Activated T-helper 17 cell treated with anti-CD3 and anti-CD28 coated beads, Interleukin-2, amount 50 U/mL, for 72 hours (primary cell): Measurements from ENCODE around the gene PNMT. TPM values are rescaled to one million over a fixed set of nuclear protein-coding genes. Genes with fewer than 3 reads are reported as not detected.

Source experiments
- ATAC-seq: fragments of 150-1000 bp; cut with Tn5 transposase; replicated peaks from 2 replicates; pipeline ENCODE4 v1.10.0; 2021; ENCODE audit warnings: mild to moderate bottlenecking, moderate library complexity
- H3K27ac Mint-ChIP-seq: one replicate; pipeline ENCODE4 v1.8.0; 2022; ENCODE audit warnings: mixed read lengths
- H3K27me3 Mint-ChIP-seq: one replicate; pipeline ENCODE4 v1.8.0; 2022; ENCODE audit warnings: mixed read lengths
- H3K36me3 Mint-ChIP-seq: one replicate; pipeline ENCODE4 v1.8.0; 2022; ENCODE audit warnings: low read depth, mild to moderate bottlenecking, mixed read lengths
- H3K4me1 Mint-ChIP-seq: one replicate; pipeline ENCODE4 v1.8.0; 2022; ENCODE audit warnings: mixed read lengths
- H3K4me3 Mint-ChIP-seq: one replicate; pipeline ENCODE4 v1.8.0; 2022; ENCODE audit warnings: mild to moderate bottlenecking, mixed read lengths
- H3K9me3 Mint-ChIP-seq: one replicate; pipeline ENCODE4 v1.8.0; 2022; ENCODE audit warnings: mixed read lengths
- total RNA-seq, 2 donors: library from RNA; stranded (reverse); gene quantifications; one replicate each; pipeline ENCODE4 v1.2.3, GENCODE V29; 2022

Gene PNMT
- total RNA-seq, 2 donors from 2014 or later, result not detected

DNA sequence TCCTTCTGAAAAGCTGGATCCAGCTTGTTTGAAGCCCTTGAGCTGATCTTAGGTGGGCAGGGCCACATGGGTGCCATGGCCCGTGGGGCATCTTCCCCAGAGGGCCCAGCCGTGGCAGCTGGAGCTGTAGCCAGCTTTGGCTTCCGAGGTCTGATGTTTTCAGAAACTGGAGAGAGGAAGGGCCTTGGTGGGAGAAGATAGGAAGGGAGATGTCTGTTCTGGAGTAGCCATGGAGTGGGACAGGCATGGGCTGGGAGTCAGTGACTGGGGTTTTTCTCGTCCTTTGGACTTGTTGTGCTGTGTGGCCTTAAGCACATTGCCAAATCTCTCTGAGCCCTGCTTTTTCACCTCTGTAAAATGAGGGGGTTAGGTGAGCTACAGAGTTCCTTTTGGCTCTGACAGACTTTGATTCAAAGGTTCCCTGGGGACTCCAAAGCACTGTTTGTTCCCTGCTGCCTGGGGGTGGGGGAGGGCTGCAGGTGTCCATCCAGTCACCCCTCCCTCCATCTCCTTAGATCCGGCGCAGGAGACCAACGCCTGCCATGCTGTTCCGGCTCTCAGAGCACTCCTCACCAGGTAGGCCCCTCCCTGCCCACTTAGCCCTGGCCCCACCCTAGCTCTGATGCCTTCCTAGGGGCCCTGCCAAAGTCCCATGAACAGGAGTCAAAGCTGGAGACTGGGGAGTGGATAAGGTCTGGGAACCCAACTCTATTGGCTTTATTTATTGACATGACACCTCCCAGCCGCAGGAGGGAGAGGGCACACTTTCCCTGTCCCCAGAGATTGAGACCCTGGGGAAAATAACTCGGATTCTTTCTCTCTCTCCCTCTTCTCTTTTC, 39.4 kb upstream of the PNMT start:
- H3K36me3 Mint-ChIP-seq, result no peaks in the 10 kb centered on the region
- H3K27ac Mint-ChIP-seq, result no peak overlapping the region
- peaks cover 27% of the 10 kb centered on the region for H3K27me3 Mint-ChIP-seq
- no peak for ATAC-seq
- H3K4me1 Mint-ChIP-seq, result peaks cover 5% of the 10 kb centered on the region
- H3K4me3 Mint-ChIP-seq, result no peak overlapping the region
- H3K9me3 Mint-ChIP-seq, result no peaks in the 10 kb centered on the region

DNA sequence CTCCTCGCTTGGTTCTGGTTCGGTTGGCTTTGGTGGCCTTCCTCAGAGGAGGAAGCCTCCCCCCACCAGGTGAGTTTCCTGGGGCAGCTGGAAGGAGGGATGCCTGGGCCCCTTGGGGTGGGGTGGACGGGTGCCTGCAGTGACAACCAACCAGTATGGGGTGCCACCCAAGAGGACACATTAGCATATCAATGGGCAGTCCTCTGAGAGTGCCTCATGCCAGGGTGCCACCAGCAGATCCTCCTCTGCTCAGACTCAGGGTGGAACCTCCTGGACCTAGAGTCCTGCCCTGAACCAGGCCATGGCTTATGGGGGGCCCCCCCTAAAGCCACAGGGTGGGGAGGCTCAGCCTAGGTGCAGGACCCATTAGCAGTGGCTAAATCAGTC, 38.8 kb upstream of the PNMT start:
- Mint-ChIP-seq H3K27ac (no peak overlapping the region), H3K27me3 (peaks cover 27% of the 10 kb centered on the region), H3K9me3 (no peaks in the 10 kb centered on the region), H3K4me3 (no peak overlapping the region), H3K4me1 (peaks cover 5% of the 10 kb centered on the region), H3K36me3 (no peaks in the 10 kb centered on the region)
- no peak for ATAC-seq

DNA sequence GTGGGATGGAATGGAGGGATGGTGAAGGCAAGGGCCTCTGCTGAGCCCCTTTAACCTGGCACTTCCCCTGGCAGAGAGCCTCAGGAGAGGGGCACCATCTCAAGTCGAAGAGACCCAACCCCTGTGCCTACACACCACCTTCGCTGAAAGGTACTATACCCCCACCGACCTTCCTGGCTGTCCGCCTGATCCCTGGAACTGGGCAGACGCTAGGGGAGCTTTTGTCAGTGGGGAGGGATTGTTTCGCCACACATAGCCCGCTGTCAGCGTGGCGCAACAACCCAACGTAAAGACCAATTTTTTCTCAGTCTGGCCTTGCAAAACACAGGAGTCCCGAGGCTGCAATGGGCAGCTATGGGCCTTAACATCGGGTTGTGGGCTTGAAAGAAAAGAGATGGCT, 38.4 kb upstream of the PNMT start:
- H3K9me3 Mint-ChIP-seq, result no peaks in the 10 kb centered on the region
- no peak overlapping the region for H3K4me3 Mint-ChIP-seq
- ATAC-seq, result no peak
- H3K4me1 Mint-ChIP-seq, result peaks cover 5% of the 10 kb centered on the region
- peaks cover 27% of the 10 kb centered on the region for H3K27me3 Mint-ChIP-seq
- no peaks in the 10 kb centered on the region for H3K36me3 Mint-ChIP-seq
- no peak overlapping the region for H3K27ac Mint-ChIP-seq

DNA sequence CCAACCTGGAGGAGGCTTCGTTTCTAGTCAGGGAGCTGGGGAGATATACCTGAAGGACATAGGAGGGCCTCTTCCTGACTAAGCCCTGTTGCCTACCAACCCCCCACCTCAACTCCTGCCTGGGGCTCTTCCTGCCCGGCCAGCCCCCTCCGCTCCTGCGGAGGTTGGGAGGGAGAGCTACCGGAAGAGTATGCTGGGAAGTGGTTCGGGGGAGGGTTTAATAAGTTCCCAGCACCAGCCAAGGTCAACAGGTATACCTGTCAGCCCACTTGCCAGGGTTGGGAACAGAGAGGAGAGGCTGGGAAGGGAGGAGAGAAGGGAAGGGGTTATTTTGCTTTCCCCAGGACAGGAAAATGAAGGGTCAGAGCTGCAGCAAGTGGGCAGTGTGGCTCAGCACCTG, 36.9 kb upstream of the PNMT start:
- Mint-ChIP-seq H3K36me3 (no peaks in the 10 kb centered on the region), H3K27me3 (peaks cover 20% of the 10 kb centered on the region)

DNA sequence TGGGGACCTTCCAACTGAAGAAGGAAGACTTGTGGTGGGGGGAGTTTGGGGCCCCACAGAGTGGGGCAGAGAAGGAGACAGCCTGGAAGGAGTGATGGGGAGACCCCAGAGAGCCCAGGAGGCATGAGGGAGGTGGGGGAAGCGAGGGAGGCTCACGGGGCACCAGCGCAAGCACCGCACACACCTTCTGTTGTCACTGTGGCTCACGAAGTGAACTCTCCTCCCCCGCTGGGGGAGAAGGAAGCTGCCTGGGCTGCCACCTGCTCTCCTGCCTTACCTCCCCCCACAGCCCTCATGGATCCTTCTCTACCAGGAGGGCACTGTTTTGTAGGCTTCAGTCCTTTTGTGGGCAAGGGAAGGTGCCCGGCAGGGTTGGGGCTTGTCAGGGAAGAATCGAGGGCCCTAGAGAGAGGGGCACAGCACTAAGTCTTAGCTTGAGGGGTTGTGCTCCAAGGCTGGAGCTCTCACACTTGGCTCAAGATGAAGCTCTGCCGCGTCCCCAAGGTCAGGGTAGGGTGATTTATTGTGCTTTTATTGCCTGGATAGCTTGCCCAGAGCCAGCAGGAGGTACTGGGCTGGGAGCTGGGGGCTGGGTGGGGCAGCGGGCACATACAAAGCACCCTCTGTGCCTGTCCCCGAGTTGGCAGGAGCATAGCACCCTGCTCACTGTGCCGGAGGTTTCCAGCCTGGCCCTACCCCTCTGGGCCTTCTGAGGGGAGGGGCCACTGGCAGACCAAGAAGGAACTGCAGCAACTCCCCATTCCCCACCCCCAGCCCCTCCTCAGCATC, 35.9 kb upstream of the PNMT start:
- Mint-ChIP-seq H3K36me3 (no peaks in the 10 kb centered on the region), H3K4me1 (no peaks in the 10 kb centered on the region), H3K9me3 (no peaks in the 10 kb centered on the region), H3K27ac (no peak overlapping the region), H3K27me3 (peaks cover 15% of the 10 kb centered on the region), H3K4me3 (no peak overlapping the region)
- no peak for ATAC-seq

More for the DNA sequence above, 36.9 kb upstream of the PNMT start:
- no peak overlapping the region for H3K4me3 Mint-ChIP-seq
- no peaks in the 10 kb centered on the region for H3K9me3 Mint-ChIP-seq
- peaks cover under 1% of the 10 kb centered on the region for H3K4me1 Mint-ChIP-seq
- H3K27ac Mint-ChIP-seq, result peak overlapping the region; percentile 35
- ATAC-seq, result no peak

DNA sequence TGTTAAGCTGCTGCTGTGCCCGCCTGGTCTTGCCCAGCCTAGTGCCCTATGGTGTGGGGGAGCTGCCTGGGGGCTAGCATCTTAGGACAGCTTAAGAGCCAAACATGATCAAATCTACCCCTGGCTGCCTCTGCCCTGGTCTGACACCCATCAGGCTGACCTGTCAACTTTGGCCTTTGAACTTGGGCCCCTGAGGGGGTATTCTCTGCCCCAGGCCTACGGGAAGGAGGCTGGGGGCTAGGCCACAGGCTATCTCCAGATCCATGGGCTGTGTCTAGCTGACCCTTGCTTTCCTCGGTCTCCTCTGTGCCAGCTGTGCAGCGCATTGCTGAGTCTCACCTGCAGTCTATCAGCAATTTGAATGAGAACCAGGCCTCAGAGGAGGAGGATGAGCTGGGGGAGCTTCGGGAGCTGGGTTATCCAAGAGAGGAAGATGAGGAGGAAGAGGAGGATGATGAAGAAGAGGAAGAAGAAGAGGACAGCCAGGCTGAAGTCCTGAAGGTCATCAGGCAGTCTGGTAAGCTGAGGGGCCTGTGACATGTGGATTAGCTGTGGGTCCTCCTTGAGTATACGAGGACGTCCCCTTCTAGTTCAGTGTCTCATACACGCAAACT, 34.6 kb upstream of the PNMT start:
- no peak for ATAC-seq
- H3K9me3 Mint-ChIP-seq, result no peaks in the 10 kb centered on the region
- no peak overlapping the region for H3K4me3 Mint-ChIP-seq
- H3K36me3 Mint-ChIP-seq, result no peaks in the 10 kb centered on the region
- H3K27me3 Mint-ChIP-seq, result peaks cover 9% of the 10 kb centered on the region
- H3K4me1 Mint-ChIP-seq, result peaks cover 13% of the 10 kb centered on the region
- H3K27ac Mint-ChIP-seq, result no peak overlapping the region

DNA sequence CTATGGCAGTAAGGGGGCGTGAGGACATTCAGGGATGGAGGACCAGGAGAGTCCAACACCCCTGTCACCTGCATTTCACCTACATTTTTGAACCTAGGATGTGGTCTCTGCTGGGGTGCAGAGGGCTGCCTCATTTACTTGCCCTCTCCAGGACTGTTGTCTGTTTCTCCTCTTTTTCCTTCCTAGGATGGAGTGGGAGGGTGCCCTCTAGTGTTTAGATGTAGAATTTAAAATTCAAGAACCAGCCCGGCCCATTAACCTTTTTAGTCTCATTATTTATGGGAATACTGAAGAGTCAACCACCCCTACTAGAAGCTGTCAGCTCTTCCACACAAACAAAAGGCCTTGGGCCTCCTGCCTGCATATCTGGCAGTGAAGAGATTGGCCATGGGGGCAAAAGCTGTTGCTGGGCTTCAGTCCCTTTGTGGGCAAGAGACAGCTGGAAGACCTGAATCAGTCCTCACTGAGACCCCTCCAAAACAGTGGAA, 33.8 kb upstream of the PNMT start:
- Mint-ChIP-seq H3K27me3 (peaks cover 8% of the 10 kb centered on the region), H3K9me3 (no peaks in the 10 kb centered on the region), H3K4me3 (no peak overlapping the region), H3K4me1 (peaks cover 18% of the 10 kb centered on the region), H3K36me3 (no peaks in the 10 kb centered on the region), H3K27ac (no peak overlapping the region)
- no peak for ATAC-seq

DNA sequence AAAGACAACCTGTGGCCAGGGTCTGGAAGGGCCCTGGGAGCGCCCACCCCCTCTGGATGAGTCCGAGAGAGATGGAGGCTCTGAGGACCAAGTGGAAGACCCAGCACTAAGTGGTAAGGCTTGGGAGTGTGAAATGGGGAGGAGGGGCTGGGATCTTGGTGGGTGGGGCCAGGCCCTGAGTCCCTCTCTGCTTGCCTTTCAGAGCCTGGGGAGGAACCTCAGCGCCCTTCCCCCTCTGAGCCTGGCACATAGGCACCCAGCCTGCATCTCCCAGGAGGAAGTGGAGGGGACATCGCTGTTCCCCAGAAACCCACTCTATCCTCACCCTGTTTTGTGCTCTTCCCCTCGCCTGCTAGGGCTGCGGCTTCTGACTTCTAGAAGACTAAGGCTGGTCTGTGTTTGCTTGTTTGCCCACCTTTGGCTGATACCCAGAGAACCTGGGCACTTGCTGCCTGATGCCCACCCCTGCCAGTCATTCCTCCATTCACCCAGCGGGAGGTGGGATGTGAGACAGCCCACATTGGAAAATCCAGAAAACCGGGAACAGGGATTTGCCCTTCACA, 32.6 kb upstream of the PNMT start:
- peak overlapping the region; percentile 91 for H3K27ac Mint-ChIP-seq

DNA sequence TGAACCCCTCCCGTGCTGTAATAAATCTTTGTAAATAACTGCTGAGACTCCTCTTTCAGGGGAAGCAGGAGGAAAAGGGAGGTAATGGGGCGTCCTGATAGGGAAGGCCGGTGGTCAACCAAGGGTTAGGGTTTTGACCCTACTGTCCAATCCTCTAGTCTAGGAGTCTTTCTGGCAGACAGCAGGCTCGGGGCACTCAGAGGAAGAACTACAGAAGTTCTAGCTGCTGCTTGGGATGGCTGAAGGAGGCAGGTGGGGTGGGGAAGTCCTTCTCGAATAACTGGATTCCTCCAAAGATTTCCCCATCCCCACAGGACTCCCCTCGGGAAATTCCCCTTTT, 31.7 kb upstream of the PNMT start:
- Mint-ChIP-seq H3K36me3 (no peaks in the 10 kb centered on the region), H3K4me1 (peaks cover 19% of the 10 kb centered on the region), H3K27me3 (peaks cover 4% of the 10 kb centered on the region), H3K27ac (peak overlapping the region; percentile 91), H3K9me3 (no peaks in the 10 kb centered on the region), H3K4me3 (peak overlapping the region; percentile 94)
- ATAC-seq, result peak; percentile 9

More for the DNA sequence above, 32.6 kb upstream of the PNMT start:
- Mint-ChIP-seq H3K9me3 (no peaks in the 10 kb centered on the region), H3K4me1 (peaks cover 19% of the 10 kb centered on the region), H3K36me3 (no peaks in the 10 kb centered on the region), H3K4me3 (peak overlapping the region; percentile 94), H3K27me3 (peaks cover 8% of the 10 kb centered on the region)
- no peak for ATAC-seq

DNA sequence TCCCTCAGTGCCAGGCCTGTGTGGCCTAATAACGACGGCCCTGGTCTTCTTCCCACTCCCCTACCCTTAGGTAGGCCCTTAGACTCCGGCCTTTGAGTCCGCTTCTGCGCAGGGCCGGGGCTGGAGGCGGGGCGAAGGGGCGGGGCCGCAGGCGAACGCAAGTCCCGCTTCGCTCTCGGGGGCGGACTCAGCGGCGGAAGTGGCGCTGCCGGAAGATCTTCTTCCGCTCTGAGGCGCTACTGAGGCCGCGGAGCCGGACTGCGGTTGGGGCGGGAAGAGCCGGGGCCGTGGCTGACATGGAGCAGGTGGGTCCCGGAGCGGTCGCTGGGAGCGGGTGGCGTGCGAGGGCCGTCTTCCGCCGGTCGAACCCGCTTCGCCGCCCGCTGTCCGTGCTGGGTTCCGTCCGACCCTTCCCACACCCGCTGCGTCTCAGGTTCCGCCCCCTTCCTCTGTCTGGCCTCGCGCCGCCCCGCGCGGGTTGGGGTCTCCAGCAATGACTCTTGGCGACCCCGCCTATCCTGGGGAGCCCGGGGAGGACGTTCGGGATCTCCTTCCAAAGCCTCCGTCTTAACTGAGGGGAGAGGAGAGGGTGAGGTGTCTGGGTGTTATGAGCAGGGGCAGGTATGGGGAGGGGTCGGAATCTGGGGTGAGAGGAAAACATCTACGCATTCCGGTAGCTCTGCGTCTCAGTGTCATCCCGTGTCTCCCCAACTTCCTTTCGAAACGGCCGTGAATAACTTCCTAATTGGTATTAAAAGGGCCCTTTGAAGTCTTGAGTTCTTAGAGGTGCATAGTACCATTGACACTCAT, 31.1 kb upstream of the PNMT start, which contains the start of gene STARD3:
Gene STARD3, plus strand, starts transcription at position 218 of the 810 bp plus-strand sequence. CDS start 16,388 bp downstream, outside the sequence.
- Mint-ChIP-seq H3K9me3 (no peaks in the 10 kb centered on the region), H3K4me1 (peaks cover 19% of the 10 kb centered on the region), H3K27me3 (no peaks in the 10 kb centered on the region), H3K36me3 (no peaks in the 10 kb centered on the region), H3K27ac (peak within 1 kb of the TSS; percentile 91), H3K4me3 (peak within 1 kb of the TSS; percentile 94)
- ATAC-seq, result peak; percentile 96

DNA sequence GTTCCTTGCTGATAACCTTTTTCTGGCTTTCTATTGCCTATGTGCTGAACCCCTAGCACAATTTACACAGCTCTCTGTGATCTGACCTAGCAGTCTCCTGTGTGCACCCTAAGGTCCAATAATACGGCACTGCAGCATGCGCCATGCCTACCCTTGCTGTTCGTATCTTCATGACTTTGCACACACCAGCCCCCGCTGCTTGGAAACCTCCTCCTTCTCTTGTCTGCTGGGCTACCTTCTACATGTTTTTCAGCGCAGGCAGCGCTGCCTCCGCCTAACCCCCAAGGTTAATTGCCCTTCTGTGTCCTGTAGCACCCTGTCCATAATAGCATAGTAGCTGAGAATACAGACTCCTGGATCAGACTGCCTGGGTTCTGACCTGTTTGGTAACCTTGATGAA, 29.9 kb upstream of the PNMT start:
- no peaks in the 10 kb centered on the region for H3K9me3 Mint-ChIP-seq
- peak overlapping the region; percentile 94 for H3K4me3 Mint-ChIP-seq
- H3K4me1 Mint-ChIP-seq, result peaks cover 29% of the 10 kb centered on the region
- no peak for ATAC-seq
- H3K36me3 Mint-ChIP-seq, result no peaks in the 10 kb centered on the region
- peak overlapping the region; percentile 91 for H3K27ac Mint-ChIP-seq
- H3K27me3 Mint-ChIP-seq, result no peaks in the 10 kb centered on the region

DNA sequence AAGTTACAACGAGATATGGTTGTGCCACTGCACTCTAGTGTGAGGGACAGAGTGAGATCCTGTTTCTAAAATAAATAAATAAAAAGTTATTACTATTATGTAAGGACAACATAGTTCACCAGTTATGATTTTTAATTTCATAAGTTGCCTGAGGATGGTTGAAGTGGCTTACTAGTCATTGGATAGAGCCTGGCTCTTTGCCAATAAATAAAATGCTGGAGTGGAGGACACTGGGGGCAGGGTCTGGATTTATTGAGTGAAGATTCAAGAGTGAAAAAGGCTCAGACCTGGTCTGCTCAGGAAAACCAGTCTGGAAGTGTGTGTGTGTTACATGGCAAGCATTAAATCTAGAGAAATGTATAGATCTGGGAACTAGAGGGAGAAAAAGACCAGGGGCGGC, 29.2 kb upstream of the PNMT start:
- Mint-ChIP-seq H3K27me3 (no peaks in the 10 kb centered on the region), H3K4me1 (peaks cover 36% of the 10 kb centered on the region), H3K36me3 (no peaks in the 10 kb centered on the region), H3K27ac (peak overlapping the region; percentile 91), H3K4me3 (no peak overlapping the region), H3K9me3 (no peaks in the 10 kb centered on the region)
- no peak for ATAC-seq

DNA sequence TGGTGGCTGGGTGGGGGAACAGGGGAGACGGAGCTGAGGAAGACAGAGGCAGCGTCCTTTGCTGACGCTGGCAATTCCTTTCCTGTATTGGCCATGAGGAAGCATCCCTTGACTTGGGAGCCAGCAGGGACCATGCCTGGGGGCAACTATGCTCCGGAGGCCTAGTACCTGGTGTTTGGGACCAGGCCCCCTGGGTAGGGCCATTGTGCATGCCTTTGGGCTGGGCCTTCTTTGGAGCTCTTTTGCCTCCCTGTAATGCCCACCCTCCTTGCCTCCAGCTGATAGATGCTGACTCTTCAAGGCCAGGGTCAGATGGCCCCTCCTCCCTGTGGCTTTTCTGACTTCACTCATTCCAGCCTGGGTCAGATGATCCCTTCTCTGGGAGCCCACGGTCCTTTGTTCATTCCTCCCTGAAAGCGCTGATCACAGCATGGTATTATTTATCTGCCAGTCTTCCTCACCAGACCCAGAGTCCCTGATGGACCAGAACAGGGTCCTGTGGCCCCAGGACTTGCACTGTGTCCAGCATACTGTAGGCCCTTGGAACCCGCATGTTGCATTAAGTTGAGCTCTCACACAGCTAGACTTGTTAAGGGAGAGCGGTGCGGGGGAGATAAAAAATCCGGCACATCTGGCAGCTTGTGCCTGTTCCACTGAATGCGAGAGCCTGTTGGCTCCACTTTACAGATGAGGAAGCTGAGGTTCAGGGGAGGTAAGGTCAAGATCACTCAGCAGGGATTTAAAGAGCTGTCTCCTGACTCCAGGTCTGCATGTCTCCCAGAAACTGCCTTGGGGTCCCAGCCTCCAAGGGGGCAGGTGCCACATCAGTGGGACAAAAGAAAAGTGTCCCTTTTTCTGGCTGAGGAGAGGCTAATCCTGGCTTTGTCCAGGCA, 28.4 kb upstream of the PNMT start:
- no peaks in the 10 kb centered on the region for H3K27me3 Mint-ChIP-seq
- H3K36me3 Mint-ChIP-seq, result no peaks in the 10 kb centered on the region
- ATAC-seq, result no peak
- peak overlapping the region; percentile 30 for H3K4me3 Mint-ChIP-seq
- no peaks in the 10 kb centered on the region for H3K9me3 Mint-ChIP-seq
- H3K4me1 Mint-ChIP-seq, result peaks cover 37% of the 10 kb centered on the region
- H3K27ac Mint-ChIP-seq, result peak overlapping the region; percentile 91
